ENCODE data around the gene HAUS8.
A peak's percentile ranks its signal among the peaks of the same experiment; 100 is the strongest.

The HAUS8 gene

GRCh38 chr19:17075864-17076542, 751 bp upstream of the HAUS8 start:
- no peak for DNase-seq (ENCODE audit: extremely low read depth, low read depth)
- peak overlapping the region; percentile 69 for H3K4me3 ChIP-seq (replicated peaks; ENCODE audit: low read depth, low read length)
- no peak for TF ChIP-seq CTCF (IDR thresholded peaks at IDR 0.05; ENCODE audit: low read depth, low read length, missing control alignments)

DNA sequence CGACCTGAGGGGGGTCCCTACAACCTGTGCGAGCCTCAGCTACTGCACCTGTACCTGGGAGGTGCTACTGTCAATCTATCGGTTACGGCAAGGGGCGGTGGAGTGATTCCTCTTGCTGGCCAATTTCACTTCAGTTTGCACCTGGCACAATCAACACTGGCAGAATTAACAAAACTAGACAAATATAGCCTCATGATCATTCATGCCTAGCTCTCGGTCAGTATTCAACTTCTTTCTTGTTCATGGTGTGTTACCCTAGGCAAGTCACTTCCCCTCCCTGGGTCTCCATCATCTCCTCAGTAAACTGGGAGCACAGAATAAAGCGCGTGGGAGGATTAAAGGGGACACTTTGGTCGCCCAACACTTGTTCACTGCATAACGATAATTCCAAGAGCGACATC, 618 bp downstream of the HAUS8 start:
- no peak for TF ChIP-seq CTCF (IDR thresholded peaks at IDR 0.05; ENCODE audit: low read depth, low read length, missing control alignments)
- no peak for DNase-seq (ENCODE audit: extremely low read depth, low read depth)

GRCh38 chr19:17073869-17074633, 1.2 kb downstream of the HAUS8 start:
- TF ChIP-seq CTCF (IDR thresholded peaks at IDR 0.05; ENCODE audit: low read depth, low read length, missing control alignments), result no peak
- H3K4me3 ChIP-seq (replicated peaks; ENCODE audit: low read depth, low read length), result peak overlapping the region; percentile 66
- no peak for DNase-seq (ENCODE audit: extremely low read depth, low read depth)

More for the DNA sequence above, 618 bp downstream of the HAUS8 start:
- H3K4me3 ChIP-seq (replicated peaks; ENCODE audit: low read depth, low read length), result peak overlapping the region; percentile 66

- TF ChIP-seq CTCF (IDR thresholded peaks at IDR 0.05; ENCODE audit: low read depth, low read length, missing control alignments), result no peak
- no peak for DNase-seq (ENCODE audit: extremely low read depth, low read depth)
- no peak overlapping the region for H3K4me3 ChIP-seq (replicated peaks; ENCODE audit: low read depth, low read length)
These were observed 4.3 kb downstream of the HAUS8 start for GRCh38 chr19:17070912-17071311.

DNA sequence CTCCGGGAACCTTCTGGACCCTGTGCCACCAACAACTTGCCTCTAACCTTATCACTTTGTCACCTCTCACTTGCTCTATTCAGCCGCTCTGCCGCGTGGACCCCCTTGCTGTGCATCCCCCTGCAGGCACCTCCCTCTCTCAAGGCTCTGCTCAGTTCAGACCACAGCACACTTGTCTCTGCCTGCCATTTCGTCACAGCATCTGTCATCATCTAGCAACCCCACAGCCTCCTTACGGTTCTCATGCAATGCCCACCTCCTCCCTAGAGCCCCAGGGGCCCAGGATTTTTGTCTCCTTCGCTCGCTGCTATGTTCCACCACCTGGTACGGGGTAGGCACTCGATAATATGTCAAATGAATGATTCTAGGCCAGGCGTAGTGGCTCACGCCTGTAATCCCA, 4.8 kb downstream of the HAUS8 start:
- TF ChIP-seq CTCF (IDR thresholded peaks at IDR 0.05; ENCODE audit: low read depth, low read length, missing control alignments), result no peak
- H3K4me3 ChIP-seq (replicated peaks; ENCODE audit: low read depth, low read length), result no peak overlapping the region
- no peak for DNase-seq (ENCODE audit: extremely low read depth, low read depth)

- no peak for DNase-seq (ENCODE audit: extremely low read depth, low read depth)
- TF ChIP-seq CTCF (IDR thresholded peaks at IDR 0.05; ENCODE audit: low read depth, low read length, missing control alignments), result no peak
These were observed 6.1 kb downstream of the HAUS8 start for GRCh38 chr19:17069193-17069592.

More at GRCh38 chr19:17069193-17069592, 6.1 kb downstream of the HAUS8 start:
- H3K4me3 ChIP-seq (replicated peaks; ENCODE audit: low read depth, low read length), result no peak overlapping the region
